NCI-H1048 (cell line): ENCODE measurements around the gene GMDS.

Experiments used
- DNase-seq: peaks from one replicate; lab custom pipeline; 2025; lab: John Stamatoyannopoulos, UW

GMDS gene

DNA sequence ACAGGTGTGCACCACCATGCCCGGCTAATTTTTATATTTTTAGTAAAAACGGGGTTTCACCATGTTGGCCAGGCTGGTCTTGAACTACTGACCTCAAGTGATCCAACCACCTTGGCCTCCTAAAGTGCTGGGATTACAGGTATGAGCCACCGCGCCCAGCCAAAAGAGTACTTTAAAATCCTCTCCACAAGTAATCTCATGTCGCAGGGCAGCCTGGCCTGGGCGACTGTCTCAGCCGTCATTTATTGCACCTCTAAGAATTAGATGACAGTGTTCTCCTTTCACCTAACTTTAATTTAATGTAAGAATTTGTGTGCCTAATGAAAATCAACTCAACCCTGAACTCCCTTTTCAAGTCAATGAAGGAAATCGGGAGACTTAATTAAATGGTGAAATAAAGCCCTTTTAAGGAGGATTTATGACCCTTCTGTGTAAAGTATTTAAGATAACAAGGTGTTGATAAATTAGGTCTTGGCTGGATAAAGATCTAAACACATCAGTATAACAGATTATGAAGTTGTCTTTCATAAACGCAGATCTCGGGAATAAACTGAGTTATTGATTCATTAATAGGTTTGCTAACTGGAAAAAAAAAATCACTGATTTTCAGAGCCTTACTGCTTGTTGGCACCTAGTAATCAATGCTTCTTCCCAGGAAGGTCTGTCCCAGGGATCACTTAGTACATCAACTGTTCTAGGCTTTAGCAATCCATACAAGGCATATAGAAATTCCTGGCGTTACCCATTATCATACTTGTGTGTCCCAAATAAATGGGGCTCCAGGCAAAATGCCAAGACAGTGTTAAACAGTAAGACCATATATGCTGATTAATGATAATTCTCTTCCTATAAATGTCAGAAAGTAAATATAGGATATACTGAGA is 209.3 kb downstream of the GMDS start:
- DNase-seq: no peak

DNA sequence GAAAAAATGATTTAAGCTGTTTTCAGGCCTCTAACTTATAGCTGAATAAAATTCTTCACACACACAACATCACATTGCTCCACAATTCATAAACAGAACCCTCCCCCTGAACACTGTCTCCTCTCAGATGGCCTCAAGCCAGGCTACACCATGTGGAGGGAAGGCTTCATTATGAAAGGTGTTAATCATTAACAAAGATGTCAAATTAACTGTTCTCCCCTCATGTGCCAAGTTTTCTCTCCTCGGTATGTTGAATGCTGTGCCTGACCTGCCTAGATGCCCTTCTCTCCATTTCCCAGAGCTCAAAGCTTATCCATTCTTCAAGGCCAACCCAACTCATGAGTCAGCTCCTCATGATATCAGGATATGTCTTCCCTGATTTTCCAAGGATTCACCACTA is 210.4 kb downstream of the GMDS start:
- no peak for DNase-seq

DNA sequence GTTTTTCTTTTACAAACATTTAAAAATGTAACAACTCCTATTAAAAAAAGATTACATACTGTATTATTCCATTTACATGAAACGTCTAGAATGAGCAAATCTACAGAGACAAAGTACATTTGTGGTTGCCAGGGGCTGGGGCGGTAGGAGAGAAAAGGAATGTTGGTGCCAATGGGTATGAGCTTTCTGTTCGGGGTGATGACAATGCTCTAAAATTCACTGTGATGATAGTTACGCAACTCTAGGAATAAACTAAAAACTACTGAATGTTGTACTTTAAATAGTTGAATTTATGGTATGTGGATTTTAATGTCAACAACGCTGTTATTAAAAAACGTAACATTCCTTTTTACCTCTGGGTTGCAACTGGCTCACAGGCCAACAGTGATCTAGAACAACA is 211.1 kb downstream of the GMDS start:
- DNase-seq: no peak

DNA sequence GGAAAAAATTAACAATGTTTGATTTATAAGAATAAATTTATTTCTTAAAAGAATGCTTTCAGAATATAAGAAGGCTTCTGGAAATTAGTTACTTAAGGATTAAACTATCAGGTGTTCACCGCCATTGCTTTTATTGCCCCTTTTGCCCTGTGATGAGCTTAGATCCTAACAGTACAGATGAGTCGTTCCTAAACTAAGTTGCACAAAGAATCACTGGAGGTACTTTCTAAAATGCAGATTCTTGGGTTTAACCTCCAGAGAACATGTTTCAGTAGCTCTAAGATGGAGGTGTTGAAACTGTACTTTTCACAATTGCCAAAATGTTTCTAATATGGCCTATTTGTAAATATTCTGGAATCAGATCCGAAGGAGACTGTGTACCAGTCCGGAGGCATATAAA is 211.9 kb downstream of the GMDS start:
- no peak for DNase-seq

DNA sequence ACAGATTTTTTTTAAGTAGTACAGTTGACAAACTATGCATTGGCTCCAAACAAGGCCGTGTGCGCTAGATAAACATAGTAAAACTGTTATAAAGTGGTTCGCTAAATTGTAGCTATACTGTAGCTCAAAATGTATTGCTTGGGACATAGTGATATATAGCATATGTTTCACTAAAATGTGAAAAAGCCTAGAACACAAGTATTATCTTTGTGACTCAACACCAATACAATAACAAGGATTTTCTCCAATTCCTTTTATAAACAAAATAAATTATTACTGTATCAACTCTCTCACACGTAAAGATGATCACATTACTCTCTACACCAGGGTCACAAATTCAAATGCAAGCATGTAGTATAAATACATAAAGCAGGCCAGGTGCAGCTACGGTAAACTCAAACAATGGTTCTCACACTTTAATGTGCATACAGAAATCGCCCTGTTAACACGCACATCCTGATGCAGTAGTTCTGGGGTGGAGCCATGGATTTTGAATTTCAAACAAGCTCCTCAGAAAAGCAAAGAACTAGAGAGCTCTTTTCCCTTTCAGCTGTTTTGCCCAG is 214.6 kb downstream of the GMDS start:
- DNase-seq: no peak

DNA sequence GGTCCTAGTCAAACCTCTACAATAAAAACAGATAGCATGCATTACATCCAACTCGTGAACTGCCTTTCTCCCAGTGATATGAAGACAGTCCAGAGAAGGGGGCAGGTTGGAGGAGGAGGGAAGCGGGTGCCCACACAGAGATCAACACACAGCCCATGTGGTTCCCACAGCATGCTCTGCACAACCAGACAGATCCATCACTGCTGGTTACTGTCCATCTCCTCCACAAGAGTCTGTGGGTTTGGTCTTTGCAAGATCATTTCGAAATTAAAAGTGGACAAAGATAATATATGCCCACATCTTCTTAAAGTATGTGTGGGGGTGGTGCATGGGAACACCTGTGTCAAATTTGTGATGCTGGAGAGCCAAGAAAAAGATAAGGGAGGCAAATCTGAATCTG is 215.5 kb downstream of the GMDS start:
- DNase-seq: no peak

DNA sequence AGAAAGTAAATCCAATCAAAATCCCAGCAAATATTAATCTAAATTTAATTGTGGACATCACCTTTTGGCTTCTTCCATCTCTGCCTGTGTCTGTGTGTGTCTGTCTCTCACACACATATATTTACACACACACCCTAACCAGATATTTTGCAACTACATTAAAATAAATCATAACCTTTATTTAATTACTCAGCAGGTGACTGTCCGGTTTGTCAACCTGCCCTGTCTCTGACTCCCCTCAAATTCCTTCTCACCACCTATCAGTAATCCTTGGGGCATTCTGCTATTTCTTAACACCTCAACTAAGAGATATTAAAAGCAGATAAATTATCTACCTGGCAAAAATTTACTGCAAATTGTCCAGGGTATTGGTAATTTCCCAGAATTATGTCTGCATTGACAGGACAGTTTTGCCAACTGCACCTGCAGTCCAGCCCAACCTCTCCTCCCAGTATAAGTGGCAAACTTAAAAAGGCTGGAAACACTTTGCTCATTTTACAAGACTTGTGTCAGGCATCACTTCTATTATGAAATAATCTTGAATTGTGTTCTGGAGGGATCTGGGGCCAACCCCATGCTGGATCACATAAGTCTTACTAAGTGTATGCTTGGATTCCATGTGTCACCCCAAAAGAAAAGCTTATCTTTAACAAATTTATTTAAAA is 216.1 kb downstream of the GMDS start:
- DNase-seq: no peak

DNA sequence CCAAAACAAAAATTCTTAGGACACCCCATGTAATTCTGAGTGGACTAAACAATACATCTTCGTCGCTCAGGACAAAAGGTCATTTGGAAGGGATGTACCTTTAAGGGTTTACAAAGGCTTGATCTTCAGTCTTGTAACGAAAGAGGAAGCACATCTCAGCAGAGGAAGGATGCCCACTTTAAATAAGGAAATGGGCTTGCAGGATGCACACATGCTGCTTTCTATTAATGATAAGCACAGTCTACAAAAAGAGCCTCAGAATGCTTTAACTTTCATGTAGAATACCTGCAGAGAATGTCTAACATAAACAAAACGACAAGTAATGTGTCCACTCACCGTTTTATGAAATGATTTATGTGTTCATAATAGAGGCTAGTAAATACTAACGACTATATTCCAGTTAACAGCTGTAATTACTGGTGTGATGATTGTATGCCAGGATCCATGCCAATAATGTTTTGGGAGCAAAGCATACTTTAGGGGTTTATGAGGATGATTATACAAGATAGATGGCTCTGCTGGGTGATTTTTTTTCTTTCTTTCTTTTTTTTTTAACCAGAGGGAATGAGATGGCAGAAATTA is 216.9 kb downstream of the GMDS start:
- no peak for DNase-seq

DNA sequence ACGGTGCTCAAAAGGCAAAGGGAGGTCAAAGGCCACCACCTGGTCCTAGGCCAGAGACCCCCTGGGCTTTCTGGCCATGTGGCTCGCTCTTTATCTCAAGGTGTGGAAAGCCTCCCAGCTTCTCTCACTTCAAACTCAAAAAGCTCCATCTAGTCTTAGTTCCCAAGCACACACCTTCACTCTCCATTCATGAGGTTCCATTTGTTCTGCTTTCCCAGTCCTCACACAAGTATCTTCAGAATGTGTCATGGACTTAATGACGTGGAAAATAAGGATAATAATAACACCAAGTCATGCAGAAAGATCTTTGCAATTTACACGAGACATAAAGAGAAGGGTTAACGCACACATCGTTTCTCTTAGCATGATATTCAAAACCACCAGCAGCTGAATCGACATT is 219.3 kb downstream of the GMDS start:
- no peak for DNase-seq

DNA sequence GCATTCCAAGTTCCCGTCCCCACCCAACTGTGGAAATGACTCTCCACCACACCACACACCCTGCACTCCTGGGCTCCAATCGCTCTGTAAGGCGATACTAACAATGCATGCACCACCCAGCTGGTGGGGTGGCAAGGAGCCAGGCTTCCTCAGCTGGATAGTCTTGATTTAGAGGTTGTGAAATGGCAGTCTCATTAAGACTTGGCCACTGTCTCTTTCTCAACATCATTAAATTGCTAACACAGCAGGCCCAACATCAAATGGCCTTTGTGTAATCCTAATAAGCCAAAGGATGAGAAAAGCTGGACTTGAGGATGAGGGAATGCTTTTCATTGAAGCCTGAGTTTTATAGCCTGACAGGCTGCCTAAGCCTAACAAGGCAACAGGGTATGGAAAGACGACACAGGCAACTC is 223.7 kb downstream of the GMDS start:
- DNase-seq: no peak

DNA sequence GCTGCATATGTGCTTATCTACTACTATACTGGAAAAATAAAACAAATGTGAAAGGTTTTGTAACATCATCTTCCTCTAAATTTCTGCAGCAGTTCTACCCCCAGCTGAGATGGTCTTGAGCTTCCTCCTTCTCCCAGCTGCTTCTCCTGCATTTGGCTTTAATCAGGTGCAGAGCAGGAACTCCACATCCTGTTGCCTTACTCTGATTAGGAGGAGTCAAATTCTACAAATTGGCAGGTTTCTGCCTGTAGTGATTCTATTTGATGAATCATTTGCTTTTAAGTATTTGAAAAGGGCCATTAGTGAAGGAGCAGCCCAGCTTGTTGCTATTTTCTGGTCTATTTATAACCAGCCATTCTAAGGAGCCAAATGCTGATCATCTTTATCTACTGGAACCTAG is 224.5 kb downstream of the GMDS start:
- no peak for DNase-seq

DNA sequence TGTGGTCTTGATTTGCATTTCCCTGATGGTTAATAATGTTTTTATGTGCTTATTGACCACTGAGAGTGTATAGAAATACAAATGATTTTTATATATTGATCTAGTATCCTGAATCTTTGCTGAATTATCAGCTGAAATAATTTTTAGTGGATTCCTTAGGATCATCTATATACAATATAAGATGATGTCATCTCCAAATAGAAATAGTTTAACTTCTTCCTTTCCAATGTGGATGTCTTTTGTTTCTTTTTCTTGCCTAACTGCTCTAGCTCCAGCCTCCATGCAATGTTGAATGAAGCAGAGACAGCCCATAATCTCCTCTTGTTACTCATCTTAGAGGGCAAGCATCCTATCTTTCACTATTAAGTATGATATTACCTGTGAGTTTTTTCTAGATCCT is 226.4 kb downstream of the GMDS start:
- no peak for DNase-seq

DNA sequence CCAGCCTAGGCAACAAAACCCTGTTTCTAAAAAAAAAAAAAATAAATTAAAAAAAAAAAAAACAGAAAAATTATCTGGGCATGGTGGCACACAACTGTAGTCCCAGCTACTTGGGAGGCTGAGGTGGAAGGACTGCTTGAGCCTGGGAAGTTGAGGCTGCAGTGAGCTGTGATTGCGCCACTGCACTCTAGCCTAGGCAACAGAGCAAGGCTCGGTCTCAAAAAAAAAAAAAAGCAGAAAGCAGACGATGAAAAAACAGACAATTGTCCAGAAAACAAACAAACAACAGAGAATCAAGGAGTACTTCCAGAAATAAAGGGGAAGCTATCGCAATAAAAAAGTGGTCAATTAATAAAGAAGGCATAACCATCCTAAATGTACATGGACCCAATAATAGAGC is 229.4 kb downstream of the GMDS start:
- no peak for DNase-seq

DNA sequence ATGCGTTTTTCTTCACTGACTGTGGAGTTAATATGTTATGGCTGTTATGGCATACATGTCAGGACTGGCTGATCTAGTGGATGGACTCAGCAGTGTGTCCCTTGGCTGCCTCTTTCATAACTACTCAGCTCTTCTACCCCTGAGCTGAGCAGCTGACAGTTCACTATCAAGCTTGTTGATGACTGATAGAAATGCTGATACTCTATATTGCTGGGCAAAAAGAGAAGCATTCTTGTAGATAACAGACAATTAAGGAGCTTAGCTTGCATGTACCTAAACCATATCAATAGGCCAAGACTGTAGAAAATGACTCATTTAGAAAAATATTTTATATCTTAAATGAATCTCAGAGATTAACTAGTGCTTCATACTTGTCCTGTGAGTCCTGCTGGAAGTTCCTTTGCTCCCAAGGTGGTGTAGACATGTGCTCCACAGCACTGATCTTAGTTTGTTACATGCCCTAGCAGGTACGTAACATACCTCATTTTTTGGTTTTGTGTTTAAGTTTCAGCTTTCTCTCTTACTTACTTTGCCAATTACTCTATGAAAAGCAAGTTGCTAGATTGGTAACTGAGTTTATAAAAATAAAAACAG is 236.9 kb downstream of the GMDS start:
- DNase-seq: no peak

DNA sequence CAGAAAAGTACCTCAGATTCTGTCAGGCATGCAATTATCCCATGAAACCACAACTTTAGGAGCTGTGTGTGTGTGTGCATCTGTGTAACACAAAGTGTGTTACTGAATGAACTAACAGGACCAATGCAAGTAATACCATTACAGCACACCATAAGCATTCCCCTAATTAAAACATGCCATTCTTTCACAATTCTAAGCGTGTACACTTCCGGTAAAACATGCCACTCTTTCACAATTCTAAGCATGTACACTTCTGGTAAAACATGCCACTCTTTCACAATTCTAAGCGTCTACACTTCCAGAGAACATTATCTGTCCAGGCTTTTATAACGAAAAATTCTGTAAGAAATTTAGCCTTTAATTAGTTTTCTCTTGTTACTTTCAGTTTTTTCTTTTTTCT is 238.2 kb downstream of the GMDS start:
- no peak for DNase-seq

DNA sequence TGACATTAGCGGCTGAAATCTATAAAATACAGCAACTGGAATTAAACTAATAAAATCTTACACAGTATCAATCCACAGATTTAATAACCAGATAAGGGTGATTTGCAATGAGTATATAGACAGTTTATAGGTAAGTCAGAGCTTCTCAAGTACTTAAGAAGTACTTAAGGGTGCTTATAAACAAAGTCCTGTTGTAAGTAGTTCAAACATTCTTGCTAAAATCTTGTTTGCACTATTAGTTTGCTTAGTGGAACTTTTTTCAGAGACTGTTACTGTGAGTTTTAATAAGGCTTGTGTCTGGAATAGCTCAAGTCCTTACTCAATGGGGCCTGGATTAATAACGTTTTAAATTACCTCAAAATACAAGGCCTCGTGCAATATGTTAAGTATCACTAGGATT is 240.5 kb downstream of the GMDS start:
- DNase-seq: no peak

DNA sequence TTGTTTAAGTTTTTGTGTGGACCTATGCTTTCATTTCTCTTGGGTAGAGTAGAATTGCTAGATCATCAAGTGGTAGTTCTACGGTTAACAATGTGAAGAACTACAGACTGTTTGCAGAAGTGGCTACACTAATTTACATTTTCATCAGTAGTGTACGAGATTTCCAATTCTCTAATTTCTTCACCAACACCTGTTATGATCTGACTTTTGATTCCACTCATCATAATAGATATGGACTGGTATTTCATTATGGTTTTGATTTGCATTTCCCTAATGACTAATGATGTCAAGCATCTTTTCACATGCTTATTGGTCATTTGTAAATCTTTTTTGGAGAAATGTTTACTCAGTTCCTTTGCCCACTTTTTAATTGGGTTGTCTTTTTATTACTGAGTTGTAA is 244.4 kb downstream of the GMDS start:
- no peak for DNase-seq

DNA sequence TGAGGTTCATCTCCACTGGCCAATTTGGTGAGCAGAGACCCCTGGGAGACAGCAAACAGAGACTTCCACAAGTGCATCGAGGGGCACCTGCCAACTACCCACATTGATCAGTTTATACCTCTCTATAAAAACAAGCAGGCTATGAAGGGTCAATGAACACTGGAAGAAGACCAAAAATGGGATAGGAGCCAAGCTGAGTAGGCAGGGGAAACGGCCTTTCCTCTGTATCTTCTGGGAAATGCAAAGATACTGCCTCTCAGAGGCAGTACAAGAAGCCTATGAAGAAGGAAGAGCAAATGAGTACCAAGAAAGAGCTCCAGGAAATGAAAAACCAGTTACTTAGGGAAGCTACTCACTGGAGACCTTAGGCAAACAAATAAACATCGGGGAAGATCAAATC is 247.7 kb downstream of the GMDS start:
- no peak for DNase-seq

DNA sequence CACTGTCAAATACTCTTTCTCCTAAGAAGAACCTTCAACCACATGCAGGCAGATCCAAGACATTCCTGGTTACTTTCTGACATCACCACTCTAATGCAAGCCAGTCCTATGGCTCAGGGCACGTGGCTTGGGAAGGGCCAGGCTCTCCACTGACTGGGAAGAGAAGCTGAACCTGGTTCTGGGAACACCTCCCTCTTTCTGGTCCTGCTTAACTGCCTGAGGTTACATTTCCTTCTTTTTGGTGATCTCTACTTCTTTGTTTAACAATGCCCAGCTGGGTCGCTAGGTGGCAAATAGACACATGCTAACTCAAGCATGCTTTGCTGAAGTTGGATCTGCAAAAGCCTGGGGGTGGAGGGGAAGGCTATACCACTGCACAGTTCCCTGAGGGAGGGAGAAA is 249.8 kb downstream of the GMDS start:
- DNase-seq: no peak

DNA sequence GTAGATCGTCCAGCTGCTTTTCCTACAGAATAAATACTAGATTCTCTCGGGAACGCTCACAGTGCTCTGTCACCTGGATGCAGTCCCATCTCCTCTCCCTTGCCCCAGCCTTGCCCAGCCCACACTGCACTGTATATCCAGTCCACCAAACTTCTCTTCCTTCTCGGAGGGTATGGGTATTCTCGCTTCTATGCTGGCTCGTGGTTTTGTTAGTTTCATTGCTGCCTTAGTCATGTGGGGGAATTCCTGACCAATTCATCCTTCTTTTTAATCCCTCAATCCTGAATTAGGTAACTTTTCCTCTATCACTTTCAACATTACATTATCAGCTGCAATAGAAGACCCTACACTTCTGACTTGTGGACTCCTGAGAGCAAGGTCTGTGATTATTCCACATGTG is 252.4 kb downstream of the GMDS start:
- no peak for DNase-seq

DNA sequence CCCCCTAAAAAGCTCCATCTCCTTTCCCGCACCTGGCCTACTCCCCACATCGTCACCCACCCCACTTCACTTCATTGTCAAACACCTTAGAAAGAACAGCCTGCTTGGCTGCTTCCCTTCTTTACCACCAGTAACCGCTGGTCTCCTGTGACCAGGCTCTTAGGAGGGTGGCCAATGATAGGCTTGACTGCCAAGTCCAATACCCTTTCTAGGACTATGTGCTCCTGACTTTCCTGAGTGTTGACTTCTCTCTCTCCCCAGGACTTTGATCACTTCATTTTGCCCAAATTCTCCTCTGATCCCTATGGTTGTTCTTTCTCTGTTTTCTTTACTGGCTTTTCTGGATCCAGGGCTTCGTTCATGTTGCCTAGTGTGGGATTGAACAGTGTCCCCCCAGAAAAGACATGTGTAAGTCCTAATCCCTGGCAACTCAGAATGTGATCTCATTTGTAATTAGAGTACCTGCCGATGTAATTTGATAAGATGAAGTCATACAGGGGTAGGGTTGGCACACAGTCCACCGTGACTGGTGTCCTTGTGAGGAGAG is 254.0 kb downstream of the GMDS start:
- DNase-seq: no peak

DNA sequence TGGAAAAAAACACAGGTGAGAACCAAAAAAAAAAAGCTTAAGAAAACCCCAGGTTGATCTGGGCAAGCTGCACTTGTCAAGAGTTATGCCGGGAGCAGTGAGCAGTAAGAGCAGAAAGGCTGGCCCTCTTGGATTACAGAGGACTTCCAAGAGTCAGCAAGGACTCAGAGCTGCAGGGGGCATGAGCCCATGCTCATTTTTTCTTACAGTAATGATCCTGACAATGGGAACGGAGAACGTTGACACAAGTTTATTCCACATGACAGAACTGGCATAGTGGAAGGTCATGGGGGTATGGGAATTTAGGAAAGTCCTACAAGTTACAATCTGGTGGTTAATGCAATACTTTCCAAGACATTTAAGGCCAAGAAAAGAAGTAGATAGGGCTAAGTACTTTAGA is 256.6 kb downstream of the GMDS start:
- no peak for DNase-seq
